SK-N-SH (cell line): ENCODE measurements around the gene ATF6. TPM values are rescaled to one million over a fixed set of nuclear protein-coding genes. Genes with fewer than 3 reads are reported as not detected.
A peak's percentile ranks its signal among the peaks of the same experiment; 100 is the strongest.

Experiments used
- CTCF ChIA-PET: fragments of 300-600, 350-600 bp; formaldehyde crosslinking; extraction: SDS; loops from one replicate; lab custom pipeline; 2021; lab: Yijun Ruan, JAX
- POLR2A ChIA-PET: fragments of 350-600 bp; sonication (Branson Sonifier 250); formaldehyde crosslinking; extraction: SDS; loops from one replicate; lab custom pipeline; 2020; ENCODE audit warnings: antibody characterized with exemption, inconsistent platforms; lab: Yijun Ruan, JAX
- DNase-seq: peaks from one replicate; pipeline ENCODE4 v3.0.0; 2012
- H2AFZ ChIP-seq: fragments of 200-600 bp; sonication (generic); 2 replicates; pipeline ENCODE4 v1.8.1; 2016; ENCODE audit warnings: antibody characterized with exemption, mild to moderate bottlenecking, low read depth
- H3F3A ChIP-seq: fragments of 200-600 bp; sonication (generic); replicated peaks from 2 replicates; pipeline ENCODE3; 2016; ENCODE audit warnings: antibody characterized with exemption, mild to moderate bottlenecking; ENCODE audit not compliant: insufficient read depth
- H3K27ac ChIP-seq, 2 experiments: fragments of 200-500 bp in 1 of 2; fragments of 200-600 bp in 1 of 2; sonication (Bioruptor generic) in 1 of 2; sonication (generic), shearing (Covaris generic) in 1 of 2; 2 replicates each; pipeline versions ENCODE4 v1.5.1 to v1.6.1; 2014 to 2016; ENCODE audit warnings: low read depth in 2 of 2, inconsistent platforms in 1 of 2, low read length in 1 of 2, mild to moderate bottlenecking in 1 of 2, mixed read lengths in 1 of 2
- H3K27me3 ChIP-seq: fragments of 200-600 bp; sonication (generic), shearing (Covaris generic); 2 replicates; pipeline ENCODE4 v1.6.1; 2016; ENCODE audit warnings: mixed run types; ENCODE audit not compliant: insufficient read depth
- H3K36me3 ChIP-seq, 2 experiments: fragments of 200-500 bp in 1 of 2; fragments of 200-600 bp in 1 of 2; sonication (Bioruptor generic) in 1 of 2; sonication (generic) in 1 of 2; replicated peaks in 1 of 2; 2 replicates each; pipeline versions ENCODE3 to v1.5.1; 2014 to 2016; ENCODE audit warnings: low read length in 1 of 2, mild to moderate bottlenecking in 1 of 2; ENCODE audit not compliant: insufficient read depth in 2 of 2, control insufficient read depth in 1 of 2
- H3K4me1 ChIP-seq, 2 experiments: fragments of 200-500 bp in 1 of 2; fragments of 200-600 bp in 1 of 2; sonication (Bioruptor generic) in 1 of 2; sonication (generic), shearing (Covaris generic) in 1 of 2; 2 replicates each; pipeline versions ENCODE4 v1.5.1 to v1.6.1; 2014 to 2016; ENCODE audit warnings: low read depth in 1 of 2, low read length in 1 of 2, mixed run types in 1 of 2; ENCODE audit not compliant: insufficient read depth in 2 of 2, control insufficient read depth in 1 of 2
- H3K4me2 ChIP-seq: fragments of 200-600 bp; sonication (generic), shearing (Covaris generic); 2 replicates; pipeline ENCODE4 v1.6.1; 2017; ENCODE audit warnings: mixed run types
- H3K4me3 ChIP-seq, 2 experiments: fragments of 200-500 bp in 1 of 2; fragments of 200-600 bp in 1 of 2; sonication (Bioruptor generic) in 1 of 2; sonication (generic), shearing (Covaris generic) in 1 of 2; 2 replicates each; pipeline versions ENCODE4 v1.5.1 to v1.8.1; 2014 to 2016; ENCODE audit warnings: low read depth in 2 of 2, inconsistent platforms in 1 of 2, low read length in 1 of 2, mild to moderate bottlenecking in 1 of 2, mixed read lengths in 1 of 2, moderate library complexity in 1 of 2
- H3K79me2 ChIP-seq: fragments of 200-600 bp; sonication (generic); 2 replicates; pipeline ENCODE4 v1.8.1; 2017; ENCODE audit warnings: mild to moderate bottlenecking; ENCODE audit not compliant: insufficient read depth
- H3K9ac ChIP-seq: fragments of 200-600 bp; sonication (generic); 2 replicates; pipeline ENCODE4 v1.6.1; 2017; ENCODE audit warnings: mixed run types
- H3K9me2 ChIP-seq: fragments of 200-600 bp; sonication (generic); 2 replicates; pipeline ENCODE4 v1.6.1; 2017; ENCODE audit warnings: mixed run types
- H3K9me3 ChIP-seq: fragments of 200-600 bp; sonication (generic); 2 replicates; pipeline ENCODE4 v1.6.1; 2017; ENCODE audit warnings: mixed run types, mild to moderate bottlenecking, moderate library complexity
- H4K20me1 ChIP-seq: fragments of 200-600 bp; sonication (generic); 2 replicates; pipeline ENCODE4 v1.6.1; 2017; ENCODE audit warnings: mild to moderate bottlenecking, mixed run types; ENCODE audit not compliant: insufficient read depth
- EP300 ChIP-seq, 2 experiments: IDR thresholded peaks; 2 replicates each; pipeline versions ENCODE4 v1.4.0 to v1.6.1; 2012; ENCODE audit warnings: borderline replicate concordance in 1 of 2, low read depth in 1 of 2, low read length in 1 of 2
- FOSL2 ChIP-seq: IDR thresholded peaks from 2 replicates; pipeline ENCODE4 v1.4.0; 2012; ENCODE audit warnings: low read depth, mild to moderate bottlenecking, moderate library complexity, borderline replicate concordance
- MEF2A ChIP-seq: IDR thresholded peaks from 2 replicates; pipeline ENCODE4 v1.4.0; 2012; ENCODE audit warnings: low read depth, borderline replicate concordance
- NFIC ChIP-seq: IDR thresholded peaks from 2 replicates; pipeline ENCODE4 v1.4.0; 2012; ENCODE audit warnings: borderline replicate concordance
- NRF1 ChIP-seq: IDR thresholded peaks from 2 replicates; pipeline ENCODE4 v1.6.1; 2012; ENCODE audit warnings: low read depth, mild to moderate bottlenecking, low read length
- RAD21 ChIP-seq: IDR thresholded peaks from 2 replicates; pipeline ENCODE4 v1.6.1; 2012; ENCODE audit warnings: mild to moderate bottlenecking, low read length
- REST ChIP-seq: IDR thresholded peaks from 2 replicates; pipeline ENCODE4 v1.6.1; 2012; ENCODE audit warnings: mild to moderate bottlenecking, low read depth, low read length, moderate library complexity
- RFX5 ChIP-seq: IDR thresholded peaks from 2 replicates; pipeline ENCODE4 v1.6.1; 2012; ENCODE audit warnings: mild to moderate bottlenecking, improper control_type of control experiment, low read length
- USF2 ChIP-seq: fragments of 150-350 bp; IDR thresholded peaks from 2 replicates; pipeline ENCODE4 v1.6.1; 2017; ENCODE audit warnings: antibody characterized with exemption, low read length, low read depth, borderline replicate concordance
- ZBTB33 ChIP-seq: IDR thresholded peaks from 2 replicates; pipeline ENCODE4 v1.4.0; 2012; ENCODE audit warnings: low read depth, borderline replicate concordance
- whole genome bisulfite sequencing: methylation state at CpG from one replicate; pipeline ENCODE4 v1.1.6; 2017; ENCODE audit warnings: low lambda C conversion rate; 5-methylcytosine and 5-hydroxymethylcytosine counted together
- polyA plus RNA-seq, 3 experiments: library from polyadenylated mRNA; depleted of rRNA; stranded (reverse); fragments of >200 nt; gene quantifications; 2 replicates each; pipeline ENCODE4 v1.2.3, GENCODE V29; 2012

The ATF6 gene
- polyA plus RNA-seq, 1 of the 3 experiments (the other 2 are of a cell fraction): 8.8 TPM

DNA sequence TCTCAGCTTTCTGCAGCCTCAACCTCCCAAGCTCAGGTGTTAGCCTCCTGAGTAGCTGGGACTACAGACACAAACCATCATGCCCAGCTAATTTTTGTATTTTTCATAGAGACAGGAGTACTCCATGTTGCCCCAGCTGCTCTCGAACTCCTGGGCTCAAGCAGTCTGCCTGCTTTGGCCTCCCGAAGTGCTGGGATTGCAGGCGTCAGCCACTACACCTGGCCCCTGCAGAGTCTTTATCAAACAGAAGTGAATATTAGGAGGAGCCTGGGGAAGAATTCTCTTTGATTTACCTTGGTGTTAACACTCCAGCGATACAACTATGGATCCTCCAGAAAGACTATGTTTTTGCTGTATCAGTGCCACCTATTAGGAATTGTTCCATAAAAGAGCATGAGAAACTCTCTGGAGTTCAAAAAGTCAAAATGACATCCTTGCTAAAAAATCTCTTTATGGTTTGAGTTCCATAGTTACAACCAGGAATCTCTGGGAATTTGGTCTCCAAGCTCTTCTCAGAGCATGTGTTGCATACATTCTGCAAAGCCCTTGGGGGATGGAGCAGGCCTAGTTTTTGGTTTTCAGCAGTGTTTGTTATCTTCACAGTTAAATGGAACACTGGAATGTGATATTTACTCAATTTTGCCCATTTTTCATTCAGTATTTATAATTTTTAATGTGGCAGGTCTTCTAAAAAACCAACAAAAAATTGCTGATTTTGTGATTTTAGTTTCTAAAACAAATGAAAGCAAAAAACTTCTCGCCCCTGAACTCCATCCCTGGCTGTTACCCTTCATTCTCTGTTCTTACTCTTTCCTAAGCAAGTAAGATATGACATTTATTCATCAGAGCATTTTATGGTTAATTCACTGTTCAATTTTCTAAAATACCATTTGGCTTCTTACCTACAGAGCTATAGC lies 180.2 kb downstream of the ATF6 start:
- Histone ChIP-seq H3K27ac (peak overlapping the region in 1 of 2 experiments; percentile 72; a peak in 2 of 4 replicates), H3K9me2 (no peaks in the 10 kb centered on the region), H3K9me3 (no peaks in the 10 kb centered on the region), H3K9ac (no peak overlapping the region; the same call in 1 of the 2 replicates), H3F3A (no peaks in the 10 kb centered on the region), H3K4me2 (no peak overlapping the region), H3K4me1 (peaks cover 0 to 1% of the 10 kb centered on the region in 2 experiments; a peak in 1 of 4 replicates), H3K27me3 (no peaks in the 10 kb centered on the region), H4K20me1 (no peaks in the 10 kb centered on the region), H2AFZ (no peak overlapping the region), H3K4me3 (no peak overlapping the region), H3K36me3 (no peaks in the 10 kb centered on the region), H3K79me2 (no peaks in the 10 kb centered on the region)
- ChIA-PET CTCF (no interaction called here), POLR2A (no interaction called here)
- TF ChIP-seq FOSL2 (no peak), NRF1 (no peak), RFX5 (no peak), ZBTB33 (no peak), NFIC (no peak), REST (no peak), MEF2A (no peak), RAD21 (no peak), EP300 (IDR thresholded peaks at IDR 0.05; ENCODE audit: borderline replicate concordance in 1 of 2, low read depth in 1 of 2, low read length in 1 of 2) (no peak), USF2 (no peak)
- no peak for DNase-seq
- WGBS: 94% methylated on average over 5 of the region's 5 CpGs
